NCI-H1105 treated with DMSO at 0.1 percent for 48 hours (cell line): ENCODE results near the gene NKAIN1.

Source experiments
- DNase-seq: peaks from one replicate; lab custom pipeline; 2025; lab: John Stamatoyannopoulos, UW

Gene NKAIN1

GRCh38 chr1:31234123-31234708 lies 5.5 kb downstream of the NKAIN1 start:
- no peak for DNase-seq

DNA sequence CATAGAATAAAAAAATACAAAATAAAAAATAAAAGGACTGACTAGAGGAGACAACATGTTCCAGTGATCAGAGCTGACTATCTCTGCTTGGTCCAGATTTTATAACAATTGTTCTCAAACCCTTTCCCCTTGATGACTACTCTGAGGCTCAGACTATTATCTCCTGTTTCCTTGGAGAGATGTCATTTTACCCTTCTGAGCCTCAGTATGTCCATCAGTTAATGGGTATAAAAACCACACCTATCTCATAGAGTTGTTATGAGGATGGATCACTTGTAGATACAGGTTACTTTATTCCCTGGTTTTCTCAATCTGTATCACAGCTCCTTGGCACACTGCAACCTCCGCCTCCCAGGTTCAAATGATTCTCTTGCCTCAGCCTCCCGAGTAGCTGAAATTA lies 7.0 kb downstream of the NKAIN1 start:
- DNase-seq, result no peak

- DNase-seq, result no peak
These were observed 7.9 kb downstream of the NKAIN1 start for GRCh38 chr1:31231802-31232201.

DNA sequence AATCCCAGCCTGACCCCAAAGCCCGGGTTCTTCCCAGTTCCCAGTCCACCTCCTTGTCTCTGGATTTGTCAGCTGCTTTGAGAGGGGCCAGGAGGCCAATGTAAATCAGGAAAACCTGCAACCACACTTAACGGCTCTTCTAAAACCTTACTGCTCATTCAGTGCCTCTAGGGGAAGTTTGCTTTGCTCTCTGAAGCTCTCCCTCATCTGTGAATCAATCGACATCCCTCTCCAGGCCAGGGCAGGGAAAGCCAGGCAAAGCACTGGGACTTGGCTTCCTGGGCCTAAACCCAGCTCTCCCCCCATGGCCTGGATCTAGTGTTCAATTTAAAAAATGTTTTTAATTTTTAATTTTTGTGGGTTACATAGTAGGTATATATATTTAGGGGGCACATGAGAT lies 9.3 kb downstream of the NKAIN1 start:
- DNase-seq, result no peak

DNA sequence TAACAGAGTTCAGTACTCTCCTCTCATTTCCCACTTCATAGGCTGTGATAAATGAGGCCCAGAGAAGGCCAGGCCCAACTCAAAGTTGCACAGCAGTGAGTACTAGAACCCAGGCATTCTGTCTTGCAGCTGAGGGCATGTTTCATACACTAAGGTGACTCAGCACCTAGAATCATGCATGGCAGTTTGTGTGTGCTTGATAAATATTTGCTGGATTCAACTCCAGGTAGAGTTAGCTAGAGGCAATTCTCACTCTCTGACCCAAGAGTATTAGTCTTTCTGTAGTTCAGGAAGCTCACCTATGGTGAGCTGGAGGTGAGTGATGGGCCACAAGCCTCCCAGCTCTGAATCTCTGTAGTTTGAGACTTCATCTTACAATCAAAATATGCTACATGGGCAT lies 10.7 kb downstream of the NKAIN1 start:
- DNase-seq, result no peak

GRCh38 chr1:31227891-31228568 lies 11.7 kb downstream of the NKAIN1 start:
- peak; percentile 93 for DNase-seq

GRCh38 chr1:31224068-31224467 lies 15.6 kb downstream of the NKAIN1 start:
- no peak for DNase-seq

DNA sequence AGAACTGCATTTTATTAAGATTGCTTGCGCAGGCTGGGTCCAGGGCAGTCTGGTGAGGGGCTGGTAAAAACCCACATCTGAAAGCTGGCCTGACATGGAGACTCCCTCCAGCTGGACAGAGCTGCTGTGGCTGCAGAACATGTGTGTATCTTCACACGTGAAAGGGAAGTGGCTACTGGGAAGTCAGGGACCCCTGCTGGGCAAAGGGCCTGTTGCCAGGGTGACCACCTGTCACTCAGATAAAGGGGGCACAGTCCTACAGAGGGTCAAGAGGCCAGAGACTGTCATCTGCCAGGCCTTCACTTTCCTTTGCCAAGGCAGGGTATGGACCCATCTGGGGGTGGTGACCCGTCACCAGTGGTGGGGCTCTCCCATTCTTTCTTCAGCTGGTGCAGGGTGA lies 17.5 kb downstream of the NKAIN1 start:
- DNase-seq, result no peak

DNA sequence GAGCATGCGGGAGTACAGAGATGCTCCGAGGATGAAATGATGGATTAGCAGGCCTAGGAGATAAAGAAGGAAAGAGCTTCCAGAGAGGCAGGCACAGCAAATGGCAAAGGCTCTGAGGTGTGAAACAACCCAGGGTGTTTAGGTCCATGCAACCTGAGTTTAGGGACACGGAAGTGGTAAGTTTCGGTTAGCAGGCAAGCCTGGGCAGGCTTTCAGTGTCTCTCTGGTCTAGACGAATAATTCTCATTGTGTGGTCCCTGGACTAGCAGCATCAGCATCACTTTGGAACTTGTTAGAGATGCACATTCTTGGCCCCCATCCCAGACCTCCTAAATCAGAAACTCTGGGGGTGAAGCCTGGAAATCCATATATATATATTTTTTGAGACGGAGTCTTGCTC lies 18.6 kb downstream of the NKAIN1 start:
- peak; percentile 51 for DNase-seq

DNA sequence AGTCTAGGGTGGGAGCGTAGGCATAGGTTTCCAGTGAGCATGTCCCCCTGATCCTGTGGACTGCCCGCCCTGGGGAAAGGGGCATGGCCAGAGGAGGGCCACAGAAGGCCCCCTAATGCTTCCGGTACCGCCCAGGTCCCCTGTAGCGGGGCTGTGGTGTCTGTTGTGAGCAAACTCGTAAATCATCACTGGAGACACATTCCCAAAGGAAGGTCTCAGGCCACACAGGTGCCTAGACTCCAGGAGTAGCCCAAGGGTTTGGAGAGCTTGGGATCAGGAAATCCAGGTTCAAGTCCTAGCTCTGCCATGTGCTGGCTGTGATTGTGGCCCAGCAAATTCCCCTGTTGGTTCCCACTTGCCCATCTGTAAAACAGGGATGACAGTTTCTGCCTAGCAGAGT lies 20.2 kb downstream of the NKAIN1 start:
- no peak for DNase-seq

DNA sequence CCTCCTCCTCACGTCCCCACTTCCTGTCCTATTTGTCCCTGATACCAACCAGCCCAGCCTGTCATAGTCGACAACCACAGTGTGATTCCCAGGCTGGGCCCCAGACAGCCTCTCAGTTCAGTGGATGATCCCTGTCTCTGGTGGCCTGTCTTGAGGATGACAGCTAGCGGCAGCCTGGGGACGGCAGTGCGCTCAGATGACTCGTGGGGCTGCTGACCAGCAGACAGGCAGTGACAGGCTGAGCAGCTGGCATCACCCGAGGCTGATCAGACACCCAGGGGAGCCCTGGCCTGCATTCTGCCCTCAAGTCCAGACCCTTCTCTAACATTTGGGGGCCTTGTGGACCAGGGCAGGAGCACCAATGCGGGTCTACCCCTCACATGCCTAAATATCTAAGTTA lies 21.0 kb downstream of the NKAIN1 start:
- no peak for DNase-seq

GRCh38 chr1:31216016-31216415 lies 23.7 kb downstream of the NKAIN1 start:
- peak; percentile 90 for DNase-seq

DNA sequence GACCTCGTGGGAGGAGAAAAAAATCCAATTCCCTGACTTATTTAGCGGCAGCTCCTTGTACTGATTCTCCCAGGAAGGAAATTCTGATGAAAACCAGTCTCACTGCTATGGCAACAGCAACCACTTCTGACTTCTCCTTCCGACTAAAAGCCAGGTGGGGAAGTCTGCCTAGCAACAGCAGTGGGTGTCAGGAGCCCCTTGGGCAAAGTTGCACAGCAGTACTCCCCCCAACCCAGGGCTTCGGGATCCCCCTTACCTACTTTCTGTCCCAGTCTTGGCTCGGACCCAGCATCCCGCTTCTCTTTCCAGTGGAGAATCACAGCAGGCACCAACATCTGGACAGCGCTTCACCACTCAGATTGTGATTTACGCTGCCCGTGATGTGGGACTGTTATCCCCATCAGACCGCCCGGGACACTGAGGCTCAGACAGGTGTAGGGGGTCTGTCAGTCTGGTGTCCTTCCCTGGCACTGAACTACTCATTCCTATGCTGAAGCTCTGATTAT lies 24.6 kb downstream of the NKAIN1 start:
- DNase-seq, result no peak

GRCh38 chr1:31214316-31215064 lies 25.2 kb downstream of the NKAIN1 start:
- DNase-seq, result no peak

GRCh38 chr1:31208361-31208945 lies 31.2 kb downstream of the NKAIN1 start:
- DNase-seq, result no peak

DNA sequence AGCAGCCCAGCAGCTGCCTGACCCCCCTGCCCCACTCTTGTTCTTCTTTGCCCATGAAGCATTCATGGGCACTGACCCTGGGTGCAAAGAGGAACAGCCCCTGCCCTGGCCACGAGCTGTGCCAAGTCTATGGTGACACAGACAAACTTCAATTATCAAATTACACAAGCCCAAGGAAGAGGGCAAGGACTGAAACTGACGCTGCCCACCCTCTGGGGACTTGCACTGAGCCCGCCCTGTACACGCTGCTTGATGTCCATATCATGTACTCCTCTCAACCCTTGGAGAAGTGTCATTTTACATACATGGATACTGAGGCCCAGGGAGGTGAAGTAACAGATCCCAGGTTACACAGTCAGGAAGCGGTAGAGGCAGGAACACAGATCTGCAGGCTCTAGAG lies 32.1 kb downstream of the NKAIN1 start:
- no peak for DNase-seq

DNA sequence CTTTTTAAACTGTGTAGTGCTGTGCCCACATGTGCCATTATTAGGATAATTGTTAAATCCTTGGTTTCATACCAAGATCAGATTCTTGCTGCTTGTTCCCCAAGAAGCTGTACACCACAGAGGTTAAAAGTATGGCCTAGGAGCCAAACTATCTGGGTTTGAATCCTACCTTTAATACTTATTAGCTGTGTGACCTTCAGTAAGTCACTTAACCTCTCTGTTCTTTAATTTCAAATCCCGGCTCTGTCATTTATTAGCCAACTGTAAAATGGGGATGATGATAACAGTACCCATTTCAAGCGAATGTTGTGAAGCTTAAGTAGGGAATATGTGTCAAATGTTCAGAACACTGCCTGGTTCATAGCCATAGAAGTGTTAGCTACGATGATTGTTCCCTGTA lies 32.6 kb downstream of the NKAIN1 start:
- DNase-seq, result no peak

GRCh38 chr1:31203215-31203614 lies 36.5 kb downstream of the NKAIN1 start:
- peak; percentile 8 for DNase-seq

DNA sequence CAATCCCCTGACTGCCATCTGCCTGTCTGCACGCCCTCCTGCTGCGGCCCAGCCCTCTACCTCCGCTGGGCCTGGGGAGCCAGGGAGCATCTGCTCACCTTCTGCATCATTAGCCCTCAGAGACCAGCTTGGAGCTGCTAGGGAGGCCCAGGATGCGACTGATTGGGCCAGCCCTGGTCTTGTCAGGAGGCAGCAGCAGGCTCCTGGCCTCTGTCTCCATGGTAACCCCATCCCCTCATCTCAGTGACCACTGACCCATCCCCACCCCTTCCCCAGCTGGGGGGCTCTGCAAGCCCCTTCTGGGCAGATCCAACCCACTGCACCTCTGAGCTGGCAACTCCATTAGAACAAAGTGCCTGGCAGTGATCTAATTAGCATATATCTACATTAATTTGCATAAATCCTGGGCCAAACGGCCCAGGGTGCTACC lies 37.7 kb downstream of the NKAIN1 start:
- no peak for DNase-seq

DNA sequence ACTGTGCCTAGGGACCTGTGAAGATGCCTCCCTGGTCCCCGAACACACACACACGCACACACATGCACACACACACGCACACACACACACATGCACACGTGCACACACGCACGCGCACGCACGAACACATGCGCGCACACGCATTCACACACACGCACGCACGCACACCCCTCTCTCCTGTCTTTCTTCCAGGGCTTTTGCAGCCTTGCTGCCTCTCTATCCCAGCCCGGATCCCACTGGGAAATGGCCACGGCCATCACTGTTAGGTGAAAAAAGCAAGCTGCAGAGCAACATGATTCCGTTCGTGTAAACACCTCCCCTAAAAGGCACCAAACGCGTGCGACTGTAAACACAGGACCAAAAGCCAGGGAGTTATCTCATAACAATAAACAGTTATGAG lies 39.7 kb downstream of the NKAIN1 start:
- no peak for DNase-seq

DNA sequence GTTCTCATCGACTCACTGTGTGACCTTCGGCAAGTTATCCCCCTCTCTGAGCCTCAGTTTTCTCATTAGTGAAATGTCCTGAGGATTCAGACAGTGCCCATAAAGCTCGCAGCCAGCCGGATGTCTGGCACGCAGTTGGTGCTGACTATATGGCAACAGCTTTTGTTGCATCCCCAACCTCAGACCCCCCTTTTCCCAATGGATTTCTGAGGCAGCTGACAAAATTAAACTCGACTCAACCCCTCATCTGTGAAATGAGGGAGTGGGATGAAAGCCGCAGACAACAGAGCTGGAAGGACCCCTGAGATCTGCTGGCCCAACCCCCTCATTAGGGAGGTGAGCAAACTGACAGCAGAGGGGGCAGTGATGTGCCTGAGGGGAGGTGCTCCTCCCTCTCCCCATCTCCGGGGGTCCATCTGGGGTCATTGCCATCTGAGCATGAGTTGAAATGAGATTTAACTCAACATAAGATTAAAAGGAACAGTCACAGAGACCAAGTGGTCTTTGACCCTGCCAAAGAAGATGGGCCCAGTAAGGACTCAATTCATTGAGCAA lies 40.4 kb downstream of the NKAIN1 start:
- no peak for DNase-seq

- DNase-seq, result no peak
These were observed 41.1 kb downstream of the NKAIN1 start for GRCh38 chr1:31198600-31198999.

- no peak for DNase-seq
These were observed 41.5 kb downstream of the NKAIN1 start for GRCh38 chr1:31198150-31198549.
